DND-41 (cell line): ENCODE results near the gene RAB6A.

Experiments used
- ATAC-seq: fragments of 200-7000 bp; cut with Tn5 transposase; 3 replicates; pipeline ENCODE4 v1.9.1; 2021; ENCODE audit warnings: low read depth; ENCODE audit not compliant: insufficient read depth
- DNase-seq: peaks from one replicate; pipeline ENCODE4 v3.0.0-alpha.2; 2020
- H2AFZ ChIP-seq: 2 replicates; pipeline ENCODE4 v1.6.0; 2012; ENCODE audit warnings: low read depth, low read length
- H3K27ac ChIP-seq: 2 replicates; pipeline ENCODE4 v1.5.1; 2012; ENCODE audit warnings: low read length, inconsistent platforms
- H3K27me3 ChIP-seq: fragments of 200-600 bp; sonication (generic); 2 replicates; pipeline ENCODE4 v1.6.0; 2012; ENCODE audit warnings: low read length, mild to moderate bottlenecking, inconsistent platforms; ENCODE audit not compliant: insufficient read depth, poor library complexity
- H3K36me3 ChIP-seq: 2 replicates; pipeline ENCODE4 v1.5.1; 2012; ENCODE audit warnings: low read length, inconsistent platforms; ENCODE audit not compliant: insufficient read depth
- H3K4me1 ChIP-seq: 2 replicates; pipeline ENCODE4 v1.5.1; 2012; ENCODE audit warnings: mild to moderate bottlenecking, low read length; ENCODE audit not compliant: insufficient read depth
- H3K4me2 ChIP-seq: 2 replicates; pipeline ENCODE4 v1.6.0; 2012; ENCODE audit warnings: mild to moderate bottlenecking, moderate library complexity, low read length, inconsistent platforms; ENCODE audit not compliant: insufficient read depth
- H3K4me3 ChIP-seq, 2 experiments: fragments of 200-600 bp in 1 of 2; shearing (Covaris generic) in 1 of 2; 2 replicates each; pipeline ENCODE4 v1.5.1; 2012 to 2016; ENCODE audit warnings: inconsistent platforms in 2 of 2, low read length in 2 of 2, mild to moderate bottlenecking in 2 of 2, low read depth in 1 of 2, moderate library complexity in 1 of 2
- H3K79me2 ChIP-seq: 2 replicates; pipeline ENCODE4 v1.6.0; 2012; ENCODE audit warnings: low read length, inconsistent platforms; ENCODE audit not compliant: insufficient read depth
- H3K9ac ChIP-seq: 2 replicates; pipeline ENCODE4 v1.6.0; 2012; ENCODE audit warnings: low read depth, mild to moderate bottlenecking, inconsistent platforms, low read length, moderate library complexity
- H3K9me3 ChIP-seq: 2 replicates; pipeline ENCODE4 v1.5.1; 2012; ENCODE audit warnings: low read length, moderate library complexity, mild to moderate bottlenecking, inconsistent platforms; ENCODE audit not compliant: insufficient read depth, severe bottlenecking
- H4K20me1 ChIP-seq: 2 replicates; pipeline ENCODE4 v1.6.0; 2012; ENCODE audit warnings: low read length; ENCODE audit not compliant: insufficient read depth
- CTCF ChIP-seq: IDR thresholded peaks from 2 replicates; pipeline ENCODE4 v1.5.1; 2012; ENCODE audit warnings: borderline replicate concordance, low read length, moderate library complexity, mild to moderate bottlenecking; ENCODE audit not compliant: poor library complexity, severe bottlenecking; ENCODE audit errors: extremely low read depth
- EZH2 ChIP-seq: IDR thresholded peaks from 3 replicates; pipeline ENCODE4 v1.6.1; 2012; ENCODE audit warnings: borderline replicate concordance, low read depth, mild to moderate bottlenecking, moderate library complexity, low read length, inconsistent platforms; ENCODE audit not compliant: severe bottlenecking

RAB6A gene

GRCh38 chr11:73660497-73661034, 100.3 kb downstream of the RAB6A start:
- Histone ChIP-seq H4K20me1 (no peaks in the 10 kb centered on the region; the same call in 1 of the 2 replicates), H3K9ac (no peak overlapping the region; the same call in 1 of the 2 replicates), H3K4me2 (peak overlapping the region; percentile 56), H3K27me3 (no peaks in the 10 kb centered on the region), H2AFZ (peak overlapping the region; percentile 74), H3K4me3 (peak overlapping the region in 1 of 2 experiments; percentile 4; a peak in 1 of 4 replicates), H3K36me3 (no peaks in the 10 kb centered on the region), H3K9me3 (no peaks in the 10 kb centered on the region), H3K79me2 (no peaks in the 10 kb centered on the region), H3K27ac (no peak overlapping the region), H3K4me1 (peaks cover 8% of the 10 kb centered on the region)
- DNase-seq = no peak
- TF ChIP-seq EZH2 = no peak
- no peak for TF ChIP-seq CTCF
- ATAC-seq = 0 out of 3 replicates have a peak, but pooled peaks have one; percentile 4

GRCh38 chr11:73659961-73660360, 100.9 kb downstream of the RAB6A start:
- no peak for ATAC-seq
- Histone ChIP-seq H3K9me3 (no peaks in the 10 kb centered on the region), H3K4me3 (no peak overlapping the region), H3K79me2 (no peaks in the 10 kb centered on the region), H3K27ac (no peak overlapping the region), H4K20me1 (no peaks in the 10 kb centered on the region; the same call in 1 of the 2 replicates), H3K27me3 (no peaks in the 10 kb centered on the region), H3K4me1 (peaks cover 8% of the 10 kb centered on the region), H3K36me3 (no peaks in the 10 kb centered on the region), H3K4me2 (no peak overlapping the region), H2AFZ (no peak overlapping the region), H3K9ac (no peak overlapping the region)
- DNase-seq = no peak
- TF ChIP-seq EZH2 = no peak
- TF ChIP-seq CTCF = no peak

GRCh38 chr11:73656985-73657384, 103.9 kb downstream of the RAB6A start:
- Histone ChIP-seq H3K9me3 (no peaks in the 10 kb centered on the region), H3K9ac (no peak overlapping the region), H3K79me2 (no peaks in the 10 kb centered on the region), H4K20me1 (peaks cover 2% of the 10 kb centered on the region; the same call in 1 of the 2 replicates), H3K4me3 (no peak overlapping the region), H2AFZ (no peak overlapping the region), H3K4me1 (peaks cover 8% of the 10 kb centered on the region), H3K27me3 (no peaks in the 10 kb centered on the region), H3K36me3 (no peaks in the 10 kb centered on the region), H3K4me2 (no peak overlapping the region), H3K27ac (no peak overlapping the region)
- ATAC-seq = no peak
- TF ChIP-seq CTCF (no peak), EZH2 (no peak)
- no peak for DNase-seq

GRCh38 chr11:73655686-73656085, 105.2 kb downstream of the RAB6A start:
- ATAC-seq (no peak), DNase-seq (no peak)

More at GRCh38 chr11:73655686-73656085, 105.2 kb downstream of the RAB6A start:
- H3K27me3 ChIP-seq = no peaks in the 10 kb centered on the region
- H3K79me2 ChIP-seq = no peaks in the 10 kb centered on the region
- H3K36me3 ChIP-seq = no peaks in the 10 kb centered on the region
- no peak overlapping the region for H3K27ac ChIP-seq
- H4K20me1 ChIP-seq = peaks cover 3% of the 10 kb centered on the region; the same call in 1 of the 2 replicates
- no peaks in the 10 kb centered on the region for H3K9me3 ChIP-seq
- TF ChIP-seq CTCF = no peak
- no peak for TF ChIP-seq EZH2
- peaks cover under 1% of the 10 kb centered on the region for H3K4me1 ChIP-seq
- H2AFZ ChIP-seq = no peak overlapping the region
- no peak overlapping the region for H3K4me2 ChIP-seq
- H3K4me3 ChIP-seq = no peak overlapping the region
- no peak overlapping the region for H3K9ac ChIP-seq
